C4-2B (cell line): ENCODE data around the gene MEG3.

Source experiments
- H3K27ac ChIP-seq: fragments of 450-650 bp; 2 replicates; pipeline ENCODE4 v1.5.1; 2017
- CTCF ChIP-seq: fragments of 450-650 bp; conservative IDR thresholded peaks from 2 replicates; pipeline ENCODE4 v1.5.1; 2017; ENCODE audit warnings: mild to moderate bottlenecking
- ZFX ChIP-seq: fragments of 450-650 bp; IDR thresholded peaks from 2 replicates; pipeline ENCODE4 v1.6.1; 2017

Gene MEG3

GRCh38 chr14:100888789-100889315 lies 62.9 kb downstream of the MEG3 start:
- TF ChIP-seq ZFX = no peak
- no peak for TF ChIP-seq CTCF
- H3K27ac ChIP-seq = no peak overlapping the region

- no peak for TF ChIP-seq ZFX
- no peak for TF ChIP-seq CTCF
- H3K27ac ChIP-seq = no peak overlapping the region
Measured at GRCh38 chr14:100889641-100890040, 63.7 kb downstream of the MEG3 start.

- H3K27ac ChIP-seq = no peak overlapping the region
- TF ChIP-seq CTCF (no peak), ZFX (no peak)
Measured at GRCh38 chr14:100890061-100890850, 64.3 kb downstream of the MEG3 start.

GRCh38 chr14:100891051-100891450 lies 65.1 kb downstream of the MEG3 start:
- no peak overlapping the region for H3K27ac ChIP-seq
- TF ChIP-seq ZFX (no peak), CTCF (no peak)

- TF ChIP-seq ZFX (no peak), CTCF (no peak)
- no peak overlapping the region for H3K27ac ChIP-seq
Measured at GRCh38 chr14:100891501-100892445, 65.9 kb downstream of the MEG3 start.

- no peak for TF ChIP-seq CTCF
- H3K27ac ChIP-seq = no peak overlapping the region
Measured at GRCh38 chr14:100892496-100893227, 66.7 kb downstream of the MEG3 start.
